Hematopoietic multipotent progenitor cell treated with erythropoietin and hydrocortisone succinate and interleukin-3 and kit ligand, for 8 days (in vitro differentiated cells): ENCODE results near the gene OTUD3.

Experiments used
- DNase-seq: peaks from one replicate; pipeline ENCODE4 v3.0.0-alpha.2; 2015

Gene OTUD3

DNA sequence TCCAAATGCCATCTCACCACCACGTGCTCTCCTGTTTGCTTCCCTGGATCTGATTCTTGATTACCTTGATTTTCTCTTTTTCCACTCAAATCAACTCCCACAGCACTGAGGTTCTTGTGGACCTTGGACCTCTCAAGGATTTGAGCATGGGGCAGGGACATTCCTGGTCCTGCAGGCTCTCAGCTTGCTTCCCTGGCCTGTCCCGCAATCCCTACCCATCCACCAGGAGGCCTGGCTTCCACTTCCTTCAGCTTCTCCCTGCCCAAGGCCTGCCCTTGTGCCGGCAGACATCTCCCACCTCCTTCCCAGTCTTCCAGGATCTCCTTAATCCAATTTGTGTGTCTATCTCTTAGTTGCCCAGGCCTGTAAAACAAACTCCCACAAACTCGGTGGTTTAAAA is 75.6 kb downstream of the OTUD3 start:
- no peak for DNase-seq

- no peak for DNase-seq
Observed at GRCh38 chr1:19960591-19960990, 78.4 kb downstream of the OTUD3 start.
